ENCODE data around the gene MEX3C. TPM values are rescaled to one million over a fixed set of nuclear protein-coding genes. Genes with fewer than 3 reads are reported as not detected.

Gene MEX3C
- polyA plus RNA-seq, 1 of the 3 experiments (the other 2 are of a cell fraction), result 25.1 TPM

DNA sequence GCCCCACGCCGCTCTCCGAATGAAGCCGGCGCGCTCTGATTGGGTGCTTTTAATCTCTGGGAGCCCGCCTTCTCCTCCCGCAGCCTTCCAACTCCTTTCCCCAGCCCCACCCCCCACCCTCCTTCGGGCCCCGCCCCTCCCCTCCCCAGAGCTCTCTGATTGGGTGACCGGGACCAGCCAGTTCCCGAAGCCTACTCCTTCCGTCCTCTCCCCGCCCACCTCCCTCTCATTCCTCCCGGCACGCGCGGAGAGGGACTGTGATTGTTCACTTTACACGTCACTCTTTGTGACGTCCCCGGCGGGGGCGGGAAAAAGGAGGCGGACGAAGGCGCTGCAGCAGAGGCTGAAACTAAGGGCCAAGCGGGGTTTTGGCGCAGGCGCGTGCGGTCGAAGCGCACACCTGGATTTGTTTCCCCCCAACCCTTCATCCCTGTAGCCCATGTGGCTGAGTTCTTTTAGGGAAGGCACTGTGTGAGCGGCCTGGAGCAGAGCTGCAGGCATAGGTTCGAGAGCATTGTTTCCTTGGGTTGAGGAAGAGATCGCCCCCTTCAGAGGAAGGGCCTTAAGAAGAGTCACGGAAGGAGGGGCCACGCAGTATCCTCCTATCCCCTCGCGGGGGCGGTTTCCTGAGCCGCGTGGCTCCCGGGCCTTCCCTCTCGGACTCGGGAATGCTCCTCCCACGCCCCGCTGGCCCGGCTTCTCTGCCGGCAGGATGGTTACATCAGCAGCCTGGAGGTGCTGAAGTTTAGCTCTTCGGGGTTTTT, at the start of gene MEX3C (continued):
- TF ChIP-seq, protein P1, sequence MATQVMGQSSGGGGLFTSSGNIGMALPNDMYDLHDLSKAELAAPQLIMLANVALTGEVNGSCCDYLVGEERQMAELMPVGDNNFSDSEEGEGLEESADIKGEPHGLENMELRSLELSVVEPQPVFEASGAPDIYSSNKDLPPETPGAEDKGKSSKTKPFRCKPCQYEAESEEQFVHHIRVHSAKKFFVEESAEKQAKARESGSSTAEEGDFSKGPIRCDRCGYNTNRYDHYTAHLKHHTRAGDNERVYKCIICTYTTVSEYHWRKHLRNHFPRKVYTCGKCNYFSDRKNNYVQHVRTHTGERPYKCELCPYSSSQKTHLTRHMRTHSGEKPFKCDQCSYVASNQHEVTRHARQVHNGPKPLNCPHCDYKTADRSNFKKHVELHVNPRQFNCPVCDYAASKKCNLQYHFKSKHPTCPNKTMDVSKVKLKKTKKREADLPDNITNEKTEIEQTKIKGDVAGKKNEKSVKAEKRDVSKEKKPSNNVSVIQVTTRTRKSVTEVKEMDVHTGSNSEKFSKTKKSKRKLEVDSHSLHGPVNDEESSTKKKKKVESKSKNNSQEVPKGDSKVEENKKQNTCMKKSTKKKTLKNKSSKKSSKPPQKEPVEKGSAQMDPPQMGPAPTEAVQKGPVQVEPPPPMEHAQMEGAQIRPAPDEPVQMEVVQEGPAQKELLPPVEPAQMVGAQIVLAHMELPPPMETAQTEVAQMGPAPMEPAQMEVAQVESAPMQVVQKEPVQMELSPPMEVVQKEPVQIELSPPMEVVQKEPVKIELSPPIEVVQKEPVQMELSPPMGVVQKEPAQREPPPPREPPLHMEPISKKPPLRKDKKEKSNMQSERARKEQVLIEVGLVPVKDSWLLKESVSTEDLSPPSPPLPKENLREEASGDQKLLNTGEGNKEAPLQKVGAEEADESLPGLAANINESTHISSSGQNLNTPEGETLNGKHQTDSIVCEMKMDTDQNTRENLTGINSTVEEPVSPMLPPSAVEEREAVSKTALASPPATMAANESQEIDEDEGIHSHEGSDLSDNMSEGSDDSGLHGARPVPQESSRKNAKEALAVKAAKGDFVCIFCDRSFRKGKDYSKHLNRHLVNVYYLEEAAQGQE (IDR thresholded peaks at IDR 0.05; ENCODE audit: low read depth, low read length), result no peak
- TF ChIP-seq, protein P2, sequence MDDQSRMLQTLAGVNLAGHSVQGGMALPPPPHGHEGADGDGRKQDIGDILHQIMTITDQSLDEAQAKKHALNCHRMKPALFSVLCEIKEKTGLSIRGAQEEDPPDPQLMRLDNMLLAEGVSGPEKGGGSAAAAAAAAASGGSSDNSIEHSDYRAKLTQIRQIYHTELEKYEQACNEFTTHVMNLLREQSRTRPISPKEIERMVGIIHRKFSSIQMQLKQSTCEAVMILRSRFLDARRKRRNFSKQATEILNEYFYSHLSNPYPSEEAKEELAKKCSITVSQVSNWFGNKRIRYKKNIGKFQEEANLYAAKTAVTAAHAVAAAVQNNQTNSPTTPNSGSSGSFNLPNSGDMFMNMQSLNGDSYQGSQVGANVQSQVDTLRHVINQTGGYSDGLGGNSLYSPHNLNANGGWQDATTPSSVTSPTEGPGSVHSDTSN (IDR thresholded peaks at IDR 0.05), result peak; percentile 99
- TF ChIP-seq FOSL2 (IDR thresholded peaks at IDR 0.05; ENCODE audit: borderline replicate concordance, low read depth), result no peak
- no peak for TF ChIP-seq EZH2phosphoT487 (IDR thresholded peaks at IDR 0.05; ENCODE audit: borderline replicate concordance, low read depth)
- TF ChIP-seq FOXM1 (IDR thresholded peaks at IDR 0.05; ENCODE audit: low read depth), result no peak
- TF ChIP-seq, protein P3, sequence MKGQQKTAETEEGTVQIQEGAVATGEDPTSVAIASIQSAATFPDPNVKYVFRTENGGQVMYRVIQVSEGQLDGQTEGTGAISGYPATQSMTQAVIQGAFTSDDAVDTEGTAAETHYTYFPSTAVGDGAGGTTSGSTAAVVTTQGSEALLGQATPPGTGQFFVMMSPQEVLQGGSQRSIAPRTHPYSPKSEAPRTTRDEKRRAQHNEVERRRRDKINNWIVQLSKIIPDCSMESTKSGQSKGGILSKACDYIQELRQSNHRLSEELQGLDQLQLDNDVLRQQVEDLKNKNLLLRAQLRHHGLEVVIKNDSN (IDR thresholded peaks at IDR 0.05; ENCODE audit: borderline replicate concordance, low read depth), result peak; percentile 21; the same call in 1 of the 2 replicates

DNA sequence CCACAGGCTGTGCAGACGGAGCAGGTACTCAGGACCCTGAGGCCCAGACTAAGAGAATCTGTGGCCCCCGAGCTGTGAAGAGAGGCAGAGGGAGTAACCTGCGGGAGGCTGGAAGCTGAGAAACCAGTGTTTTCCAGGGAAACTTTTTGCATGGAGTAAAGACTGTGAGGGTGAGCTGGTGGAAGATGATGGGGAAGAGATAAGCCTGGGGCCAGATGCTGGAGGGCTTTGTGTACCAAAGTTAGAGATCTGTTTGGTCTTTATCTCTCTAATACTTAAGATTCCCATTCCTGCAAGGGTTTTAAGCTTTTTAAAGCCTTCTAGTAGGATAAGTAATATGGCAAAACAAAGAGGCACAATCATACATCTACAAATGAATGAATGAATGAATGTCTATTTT, 43.7 kb upstream of the MEX3C start:
- no peak overlapping the region for H2AFZ ChIP-seq (ENCODE audit: low read depth)

More for the DNA sequence above, 43.7 kb upstream of the MEX3C start:
- H3K4me1 ChIP-seq (ENCODE audit: control insufficient read depth in 1 of 2, insufficient read depth in 2 of 2, low read depth in 1 of 2, low read length in 1 of 2), result peaks cover 0 to 5% of the 10 kb centered on the region in 2 experiments; a peak in 1 of 4 replicates
- no peak for TF ChIP-seq JUND (IDR thresholded peaks at IDR 0.05)
- TF ChIP-seq, protein P2 (IDR thresholded peaks at IDR 0.05), result no peak
- TF ChIP-seq CHD2 (IDR thresholded peaks at IDR 0.05; ENCODE audit: low read length, partially characterized antibody), result no peak
- no peak for TF ChIP-seq FOXM1 (IDR thresholded peaks at IDR 0.05; ENCODE audit: low read depth)
- TF ChIP-seq MEF2A (IDR thresholded peaks at IDR 0.05; ENCODE audit: borderline replicate concordance, low read depth), result no peak
- no peak for TF ChIP-seq NRF1 (IDR thresholded peaks at IDR 0.05; ENCODE audit: low read depth, low read length)
- TF ChIP-seq RCOR1 (IDR thresholded peaks at IDR 0.05; ENCODE audit: low read length), result no peak
- no peak overlapping the region for H3K27ac ChIP-seq (ENCODE audit: low read depth in 2 of 2, low read length in 1 of 2)
- ChIA-PET CTCF (interaction anchor here (0.6 kb wide), 1 partner anchor 43 kb away, joined by 3 read pairs; no protein-coding TSS in a partner anchor), POLR2A (no interaction called here)
- no peaks in the 10 kb centered on the region for H3K9me2 ChIP-seq
- no peaks in the 10 kb centered on the region for H3K79me2 ChIP-seq (ENCODE audit: insufficient read depth)
- H3K27me3 ChIP-seq (ENCODE audit: insufficient read depth), result no peaks in the 10 kb centered on the region
- 32% methylated on average over 3 of the region's 3 CpGs for WGBS (ENCODE audit: low lambda C conversion rate)
- H3K4me3 ChIP-seq (ENCODE audit: low read depth in 2 of 2, low read length in 1 of 2), result no peak overlapping the region
- no peak overlapping the region for H3K9ac ChIP-seq
- no peak for DNase-seq
- no peaks in the 10 kb centered on the region for H4K20me1 ChIP-seq (ENCODE audit: insufficient read depth)
- H3K4me2 ChIP-seq, result no peak overlapping the region
- no peaks in the 10 kb centered on the region for H3F3A ChIP-seq (replicated peaks; ENCODE audit: insufficient read depth)
- no peaks in the 10 kb centered on the region for H3K36me3 ChIP-seq (replicated peaks in 1 of 2; ENCODE audit: control insufficient read depth in 1 of 2, insufficient read depth in 2 of 2, low read length in 1 of 2)
- no peaks in the 10 kb centered on the region for H3K9me3 ChIP-seq
